SK-N-SH (cell line): ENCODE measurements around the gene ZFYVE27. TPM values are rescaled to one million over a fixed set of nuclear protein-coding genes. Genes with fewer than 3 reads are reported as not detected.

Experiments used
- CTCF ChIA-PET: fragments of 300-600, 350-600 bp; formaldehyde crosslinking; extraction: SDS; loops from one replicate; lab custom pipeline; 2021; lab: Yijun Ruan, JAX
- POLR2A ChIA-PET: fragments of 350-600 bp; sonication (Branson Sonifier 250); formaldehyde crosslinking; extraction: SDS; loops from one replicate; lab custom pipeline; 2020; ENCODE audit warnings: antibody characterized with exemption, inconsistent platforms; lab: Yijun Ruan, JAX
- DNase-seq: peaks from one replicate; pipeline ENCODE4 v3.0.0; 2012
- H2AFZ ChIP-seq: fragments of 200-600 bp; sonication (generic); 2 replicates; pipeline ENCODE4 v1.8.1; 2016; ENCODE audit warnings: antibody characterized with exemption, mild to moderate bottlenecking, low read depth
- H3F3A ChIP-seq: fragments of 200-600 bp; sonication (generic); replicated peaks from 2 replicates; pipeline ENCODE3; 2016; ENCODE audit warnings: antibody characterized with exemption, mild to moderate bottlenecking; ENCODE audit not compliant: insufficient read depth
- H3K27ac ChIP-seq, 2 experiments: fragments of 200-500 bp in 1 of 2; fragments of 200-600 bp in 1 of 2; sonication (Bioruptor generic) in 1 of 2; sonication (generic), shearing (Covaris generic) in 1 of 2; 2 replicates each; pipeline versions ENCODE4 v1.5.1 to v1.6.1; 2014 to 2016; ENCODE audit warnings: low read depth in 2 of 2, inconsistent platforms in 1 of 2, low read length in 1 of 2, mild to moderate bottlenecking in 1 of 2, mixed read lengths in 1 of 2
- H3K27me3 ChIP-seq: fragments of 200-600 bp; sonication (generic), shearing (Covaris generic); 2 replicates; pipeline ENCODE4 v1.6.1; 2016; ENCODE audit warnings: mixed run types; ENCODE audit not compliant: insufficient read depth
- H3K36me3 ChIP-seq, 2 experiments: fragments of 200-500 bp in 1 of 2; fragments of 200-600 bp in 1 of 2; sonication (Bioruptor generic) in 1 of 2; sonication (generic) in 1 of 2; replicated peaks in 1 of 2; 2 replicates each; pipeline versions ENCODE3 to v1.5.1; 2014 to 2016; ENCODE audit warnings: low read length in 1 of 2, mild to moderate bottlenecking in 1 of 2; ENCODE audit not compliant: insufficient read depth in 2 of 2, control insufficient read depth in 1 of 2
- H3K4me1 ChIP-seq, 2 experiments: fragments of 200-500 bp in 1 of 2; fragments of 200-600 bp in 1 of 2; sonication (Bioruptor generic) in 1 of 2; sonication (generic), shearing (Covaris generic) in 1 of 2; 2 replicates each; pipeline versions ENCODE4 v1.5.1 to v1.6.1; 2014 to 2016; ENCODE audit warnings: low read depth in 1 of 2, low read length in 1 of 2, mixed run types in 1 of 2; ENCODE audit not compliant: insufficient read depth in 2 of 2, control insufficient read depth in 1 of 2
- H3K4me2 ChIP-seq: fragments of 200-600 bp; sonication (generic), shearing (Covaris generic); 2 replicates; pipeline ENCODE4 v1.6.1; 2017; ENCODE audit warnings: mixed run types
- H3K4me3 ChIP-seq, 2 experiments: fragments of 200-500 bp in 1 of 2; fragments of 200-600 bp in 1 of 2; sonication (Bioruptor generic) in 1 of 2; sonication (generic), shearing (Covaris generic) in 1 of 2; 2 replicates each; pipeline versions ENCODE4 v1.5.1 to v1.8.1; 2014 to 2016; ENCODE audit warnings: low read depth in 2 of 2, inconsistent platforms in 1 of 2, low read length in 1 of 2, mild to moderate bottlenecking in 1 of 2, mixed read lengths in 1 of 2, moderate library complexity in 1 of 2
- H3K79me2 ChIP-seq: fragments of 200-600 bp; sonication (generic); 2 replicates; pipeline ENCODE4 v1.8.1; 2017; ENCODE audit warnings: mild to moderate bottlenecking; ENCODE audit not compliant: insufficient read depth
- H3K9ac ChIP-seq: fragments of 200-600 bp; sonication (generic); 2 replicates; pipeline ENCODE4 v1.6.1; 2017; ENCODE audit warnings: mixed run types
- H3K9me2 ChIP-seq: fragments of 200-600 bp; sonication (generic); 2 replicates; pipeline ENCODE4 v1.6.1; 2017; ENCODE audit warnings: mixed run types
- H3K9me3 ChIP-seq: fragments of 200-600 bp; sonication (generic); 2 replicates; pipeline ENCODE4 v1.6.1; 2017; ENCODE audit warnings: mixed run types, mild to moderate bottlenecking, moderate library complexity
- H4K20me1 ChIP-seq: fragments of 200-600 bp; sonication (generic); 2 replicates; pipeline ENCODE4 v1.6.1; 2017; ENCODE audit warnings: mild to moderate bottlenecking, mixed run types; ENCODE audit not compliant: insufficient read depth
- ELF1 ChIP-seq: IDR thresholded peaks from 2 replicates; pipeline ENCODE4 v1.4.0; 2012
- EP300 ChIP-seq, 2 experiments: IDR thresholded peaks; 2 replicates each; pipeline versions ENCODE4 v1.4.0 to v1.6.1; 2012; ENCODE audit warnings: borderline replicate concordance in 1 of 2, low read depth in 1 of 2, low read length in 1 of 2
- FOSL2 ChIP-seq: IDR thresholded peaks from 2 replicates; pipeline ENCODE4 v1.4.0; 2012; ENCODE audit warnings: low read depth, mild to moderate bottlenecking, moderate library complexity, borderline replicate concordance
- FOXJ3 ChIP-seq: sonication (generic); formaldehyde crosslinking; IDR thresholded peaks from 2 replicates; pipeline ENCODE4 v1.5.1; 2020; ENCODE audit warnings: mild to moderate bottlenecking, missing genetic modification reagents
- GATA2 ChIP-seq: sonication (generic); formaldehyde crosslinking; IDR thresholded peaks from 2 replicates; pipeline ENCODE4 v1.5.0; 2020; ENCODE audit warnings: mild to moderate bottlenecking, missing genetic modification reagents
- JUND ChIP-seq: IDR thresholded peaks from 2 replicates; pipeline ENCODE4 v1.4.0; 2012
- SIN3A ChIP-seq: IDR thresholded peaks from 2 replicates; pipeline ENCODE4 v1.6.1; 2012; ENCODE audit warnings: low read depth, mild to moderate bottlenecking, low read length, moderate library complexity, borderline replicate concordance
- YY1 ChIP-seq: IDR thresholded peaks from 2 replicates; pipeline ENCODE4 v1.4.0; 2012; ENCODE audit warnings: low read depth, mild to moderate bottlenecking
- WGBS: methylation state at CpG from one replicate; pipeline ENCODE4 v1.1.6; 2017; ENCODE audit warnings: low lambda C conversion rate; 5-methylcytosine and 5-hydroxymethylcytosine counted together
- polyA plus RNA-seq, 3 experiments: library from polyadenylated mRNA; depleted of rRNA; stranded (reverse); fragments of >200 nt; gene quantifications; 2 replicates each; pipeline ENCODE4 v1.2.3, GENCODE V29; 2012
- TF ChIP-seq, protein P1 (sequence below): fragments of 150-350 bp; IDR thresholded peaks from 2 replicates; pipeline ENCODE4 v1.6.1; 2016; ENCODE audit warnings: mild to moderate bottlenecking, low read depth, low read length
- TF ChIP-seq, protein P2 (sequence below): IDR thresholded peaks from 2 replicates; pipeline ENCODE4 v1.4.0; 2012; ENCODE audit warnings: low read depth, borderline replicate concordance

Gene ZFYVE27
- polyA plus RNA-seq, 1 of the 3 experiments (the other 2 are of a cell fraction), result 30.5 TPM

DNA sequence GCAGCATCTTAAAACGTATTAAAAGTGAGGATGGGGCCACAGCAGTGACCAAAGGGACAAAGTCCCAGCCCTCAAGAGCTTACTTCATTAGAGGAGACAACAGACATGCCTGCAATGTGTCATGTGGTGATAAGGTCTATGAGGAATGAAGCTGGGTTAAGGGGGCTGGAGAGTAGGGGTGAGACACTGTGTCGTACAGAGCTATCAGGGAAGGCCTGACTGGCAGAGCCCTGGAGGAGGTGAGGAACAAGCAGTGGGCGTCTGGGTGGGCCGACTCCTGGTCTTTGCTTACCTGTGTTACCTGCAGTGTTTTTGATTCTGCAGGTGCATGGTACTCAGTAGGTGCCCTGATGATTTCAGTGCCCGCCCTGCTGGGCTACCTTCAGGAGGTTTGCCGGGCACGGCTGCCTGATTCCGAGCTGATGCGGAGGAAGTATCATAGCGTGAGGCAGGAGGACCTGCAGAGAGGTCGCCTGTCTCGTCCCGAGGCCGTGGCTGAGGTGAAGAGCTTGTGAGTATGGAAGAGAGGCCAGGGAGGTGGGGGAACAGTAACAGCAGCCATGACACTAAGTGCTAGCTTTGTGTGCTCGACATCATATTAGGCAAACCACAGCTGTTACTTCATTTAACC, 7.6 kb downstream of the ZFYVE27 start:
- peak; percentile 73 for DNase-seq
- Histone ChIP-seq H3K79me2 (peaks cover 31% of the 10 kb centered on the region), H3K4me3 (no peak overlapping the region), H3K27ac (peak overlapping the region in 1 of 2 experiments; percentile 71; a peak in 2 of 4 replicates), H3K9me3 (no peaks in the 10 kb centered on the region), H2AFZ (no peak overlapping the region), H3K4me2 (no peak overlapping the region), H3K9ac (no peak overlapping the region), H3K9me2 (no peaks in the 10 kb centered on the region), H3K27me3 (no peaks in the 10 kb centered on the region), H3F3A (no peaks in the 10 kb centered on the region), H3K36me3 (peaks cover 59% of the 10 kb centered on the region in 2 experiments), H4K20me1 (peaks cover 15% of the 10 kb centered on the region), H3K4me1 (peaks cover 0 to 30% of the 10 kb centered on the region in 2 experiments; a peak in 2 of 4 replicates)
- WGBS, result 91% methylated on average over 15 of the region's 15 CpGs
- CTCF ChIA-PET, result interaction anchor here (0.7 to 4.1 kb wide), 12 partner anchors 10 to 191 kb away, joined by 3 to 21 read pairs (median 4); partner anchors contain the start of genes ANKRD2, MARVELD1 and SFRP5
- TF ChIP-seq YY1, result no peak
- peak; percentile 91 for TF ChIP-seq FOXJ3 (CRISPR knock-in tag)
- TF ChIP-seq, protein P1, sequence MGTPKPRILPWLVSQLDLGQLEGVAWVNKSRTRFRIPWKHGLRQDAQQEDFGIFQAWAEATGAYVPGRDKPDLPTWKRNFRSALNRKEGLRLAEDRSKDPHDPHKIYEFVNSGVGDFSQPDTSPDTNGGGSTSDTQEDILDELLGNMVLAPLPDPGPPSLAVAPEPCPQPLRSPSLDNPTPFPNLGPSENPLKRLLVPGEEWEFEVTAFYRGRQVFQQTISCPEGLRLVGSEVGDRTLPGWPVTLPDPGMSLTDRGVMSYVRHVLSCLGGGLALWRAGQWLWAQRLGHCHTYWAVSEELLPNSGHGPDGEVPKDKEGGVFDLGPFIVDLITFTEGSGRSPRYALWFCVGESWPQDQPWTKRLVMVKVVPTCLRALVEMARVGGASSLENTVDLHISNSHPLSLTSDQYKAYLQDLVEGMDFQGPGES, result no peak
- no peak for TF ChIP-seq ELF1
- peak; percentile 94 for TF ChIP-seq GATA2 (CRISPR knock-in tag)
- peak in 1 of 2 experiments; percentile 69; a peak in 1 of 4 replicates for TF ChIP-seq EP300 (IDR thresholded peaks at IDR 0.05; ENCODE audit: borderline replicate concordance in 1 of 2, low read depth in 1 of 2, low read length in 1 of 2)
- POLR2A ChIA-PET, result interaction anchor here (0.6 to 0.9 kb wide), 2 partner anchors 9 to 30 kb away, joined by 4 read pairs; no protein-coding TSS in a partner anchor

DNA sequence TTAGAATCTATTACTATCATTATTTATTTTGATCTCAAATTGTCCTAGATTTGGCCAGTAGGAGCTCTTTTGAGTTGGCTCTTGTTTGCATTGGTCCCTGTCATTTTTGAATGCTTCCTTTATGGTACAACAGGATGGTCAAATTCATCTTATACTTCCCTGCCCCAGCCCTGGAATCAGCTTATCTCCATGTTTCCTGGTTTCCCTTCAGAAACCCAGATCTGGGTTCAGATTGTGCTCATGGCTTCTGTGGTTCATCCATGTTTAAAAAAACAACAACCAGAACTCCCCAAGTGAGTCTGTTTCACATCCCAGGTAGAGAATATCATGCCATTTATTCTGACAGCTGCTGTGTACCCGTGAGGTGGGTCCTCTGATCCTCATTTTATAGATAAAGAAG, 10.6 kb downstream of the ZFYVE27 start:
- ChIA-PET POLR2A (interaction anchor here (1.3 kb wide), 1 partner anchor 61 kb away, joined by 3 read pairs; the partner anchor contains the start of gene AVPI1), CTCF (interaction anchor here (0.9 to 4.9 kb wide), 8 partner anchors 12 to 121 kb away, joined by 3 to 35 read pairs (median 6); no protein-coding TSS in a partner anchor)
- Histone ChIP-seq H3K9me3 (no peaks in the 10 kb centered on the region), H3K4me2 (no peak overlapping the region), H3F3A (no peaks in the 10 kb centered on the region), H3K27me3 (no peaks in the 10 kb centered on the region), H4K20me1 (peaks cover 8% of the 10 kb centered on the region), H2AFZ (no peak overlapping the region), H3K4me1 (peaks cover 0 to 30% of the 10 kb centered on the region in 2 experiments; a peak in 2 of 4 replicates), H3K9me2 (no peaks in the 10 kb centered on the region), H3K4me3 (no peak overlapping the region), H3K79me2 (peaks cover 6% of the 10 kb centered on the region), H3K27ac (peak overlapping the region in 1 of 2 experiments; percentile 52; a peak in 3 of 4 replicates), H3K36me3 (peaks cover 59 to 74% of the 10 kb centered on the region in 2 experiments), H3K9ac (no peak overlapping the region)
- WGBS, result 53% methylated on average over 1 of the region's 1 CpG
- TF ChIP-seq JUND (no peak), GATA2 (CRISPR knock-in tag) (peak; percentile 53; the same call in 1 of the 2 replicates)
- no peak for DNase-seq

DNA sequence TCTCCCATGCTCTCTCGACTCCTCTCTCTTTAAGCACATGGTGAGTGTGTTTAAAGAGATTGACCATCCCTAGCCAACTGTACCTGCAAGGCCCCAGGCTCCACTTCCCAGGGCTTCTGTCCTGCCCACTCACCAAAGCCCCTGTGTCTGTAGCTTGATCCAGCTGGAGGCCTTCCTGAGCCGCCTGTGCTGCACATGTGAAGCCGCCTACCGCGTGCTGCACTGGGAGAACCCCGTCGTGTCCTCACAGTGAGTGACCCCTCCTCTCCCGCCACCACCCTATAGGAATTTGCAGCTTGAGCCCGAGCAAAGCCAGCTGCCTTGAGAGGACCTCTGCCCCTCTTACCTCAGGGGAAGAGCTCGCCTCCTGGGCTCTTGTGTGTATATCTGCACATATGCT, 11.2 kb downstream of the ZFYVE27 start:
- no peak overlapping the region for H3K9ac ChIP-seq
- peaks cover 54 to 76% of the 10 kb centered on the region in 2 experiments for H3K36me3 ChIP-seq
- H3K9me3 ChIP-seq, result no peaks in the 10 kb centered on the region
- no peaks in the 10 kb centered on the region for H3K9me2 ChIP-seq
- H4K20me1 ChIP-seq, result 0 out of 2 replicates have a peak, but pooled peaks cover 5% of the 10 kb centered on the region
- H3F3A ChIP-seq, result no peaks in the 10 kb centered on the region
- POLR2A ChIA-PET, result interaction anchor here (1.3 kb wide), 1 partner anchor 61 kb away, joined by 3 read pairs; the partner anchor contains the start of gene AVPI1
- WGBS, result 74% methylated on average over 5 of the region's 10 CpGs
- peak; percentile 66 for DNase-seq
- H3K27me3 ChIP-seq, result no peaks in the 10 kb centered on the region
- H3K4me1 ChIP-seq, result peaks cover 0 to 26% of the 10 kb centered on the region in 2 experiments; a peak in 2 of 4 replicates
- no peak overlapping the region for H3K4me3 ChIP-seq
- no peak overlapping the region for H3K4me2 ChIP-seq
- H2AFZ ChIP-seq, result no peak overlapping the region
- peak overlapping the region in 1 of 2 experiments; percentile 52; a peak in 2 of 4 replicates for H3K27ac ChIP-seq
- peaks cover 3% of the 10 kb centered on the region for H3K79me2 ChIP-seq
- TF ChIP-seq SIN3A (no peak), GATA2 (CRISPR knock-in tag) (no peak), FOSL2 (no peak), JUND (no peak)
- TF ChIP-seq, protein P2, sequence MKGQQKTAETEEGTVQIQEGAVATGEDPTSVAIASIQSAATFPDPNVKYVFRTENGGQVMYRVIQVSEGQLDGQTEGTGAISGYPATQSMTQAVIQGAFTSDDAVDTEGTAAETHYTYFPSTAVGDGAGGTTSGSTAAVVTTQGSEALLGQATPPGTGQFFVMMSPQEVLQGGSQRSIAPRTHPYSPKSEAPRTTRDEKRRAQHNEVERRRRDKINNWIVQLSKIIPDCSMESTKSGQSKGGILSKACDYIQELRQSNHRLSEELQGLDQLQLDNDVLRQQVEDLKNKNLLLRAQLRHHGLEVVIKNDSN, result no peak
- TF ChIP-seq, protein P1, result no peak
- CTCF ChIA-PET, result interaction anchor here (0.9 to 4.9 kb wide), 9 partner anchors 12 to 121 kb away, joined by 4 to 35 read pairs (median 6); partner anchors contain the start of gene ZFYVE27
